Smooth muscle cell (in vitro differentiated cells): ENCODE measurements around the gene DUS1L. TPM values are rescaled to one million over a fixed set of nuclear protein-coding genes. Genes with fewer than 3 reads are reported as not detected.

ENCODE experiments used
- DNase-seq: peaks from one replicate; lab custom pipeline; 2025; ENCODE audit not compliant: unreplicated experiment; lab: John Stamatoyannopoulos, UW
- H2AFZ ChIP-seq: fragments of 200-600 bp; sonication (generic); 2 replicates; pipeline ENCODE4 v1.6.0; 2016; ENCODE audit warnings: antibody characterized with exemption, low read depth, mild to moderate bottlenecking
- H3F3A ChIP-seq: fragments of 200-600 bp; sonication (generic); 2 replicates; pipeline ENCODE4 v1.6.0; 2017; ENCODE audit warnings: antibody characterized with exemption, low read depth
- H3K27ac ChIP-seq: fragments of 200-600 bp; sonication (generic); 2 replicates; pipeline ENCODE4 v1.5.1; 2016; ENCODE audit warnings: low read depth, mild to moderate bottlenecking
- H3K27me3 ChIP-seq: fragments of 200-600 bp; sonication (generic); 2 replicates; pipeline ENCODE4 v1.6.1; 2016; ENCODE audit warnings: low read depth, mild to moderate bottlenecking
- H3K36me3 ChIP-seq: fragments of 200-600 bp; sonication (generic); 2 replicates; pipeline ENCODE4 v1.5.1; 2016; ENCODE audit warnings: low read depth
- H3K4me1 ChIP-seq: fragments of 200-600 bp; sonication (generic); 2 replicates; pipeline ENCODE4 v1.5.1; 2016; ENCODE audit warnings: low read depth
- H3K4me2 ChIP-seq: fragments of 200-600 bp; sonication (generic); 2 replicates; pipeline ENCODE4 v1.6.0; 2016; ENCODE audit warnings: mild to moderate bottlenecking
- H3K4me3 ChIP-seq: fragments of 200-600 bp; sonication (generic); 2 replicates; pipeline ENCODE4 v1.5.1; 2016; ENCODE audit warnings: mild to moderate bottlenecking
- H3K79me2 ChIP-seq: fragments of 200-600 bp; sonication (generic); 2 replicates; pipeline ENCODE4 v1.6.0; 2016; ENCODE audit warnings: low read depth, mild to moderate bottlenecking
- H3K9ac ChIP-seq: fragments of 200-600 bp; sonication (generic); 2 replicates; pipeline ENCODE4 v1.6.0; 2016; ENCODE audit warnings: low read depth
- H3K9me3 ChIP-seq: fragments of 200-600 bp; sonication (generic); replicated peaks from 2 replicates; pipeline ENCODE4 v1.5.1; 2016; ENCODE audit warnings: low read depth
- H4K20me1 ChIP-seq: fragments of 200-600 bp; sonication (generic); 2 replicates; pipeline ENCODE4 v1.6.0; 2016; ENCODE audit warnings: low read depth
- CTCF ChIP-seq: fragments of 200-600 bp; sonication (generic); IDR thresholded peaks from 2 replicates; pipeline ENCODE4 v1.5.1; 2017; ENCODE audit warnings: borderline replicate concordance, mild to moderate bottlenecking, antibody characterized with exemption; ENCODE audit not compliant: insufficient read depth, poor library complexity, severe bottlenecking
- WGBS: methylation state at CpG from one replicate; pipeline ENCODE4 v1.1.7; 2016; ENCODE audit warnings: low lambda C conversion rate; 5-methylcytosine and 5-hydroxymethylcytosine counted together
- polyA plus RNA-seq: library from polyadenylated mRNA; unstranded; fragments of >200 nt; fragmentation: Nextera tagmentation; extraction: Ambion mirVana; gene quantifications from 2 replicates; pipeline ENCODE4 v1.2.1, GENCODE V29; 2016
- total RNA-seq: library from RNA; depleted of rRNA; stranded (reverse); fragments of >200 nt; gene quantifications from 2 replicates; pipeline ENCODE4 v1.2.3, GENCODE V29; 2014

Gene DUS1L
- total and polyA plus RNA-seq, 2 experiments from 2014 or later: 49.4 to 125 TPM

- over 99% methylated on average over 31 of the region's 55 CpGs for WGBS
- Histone ChIP-seq H3K27ac (no peak overlapping the region), H3K4me1 (no peaks in the 10 kb centered on the region), H3K9me3 (no peaks in the 10 kb centered on the region), H3K36me3 (no peaks in the 10 kb centered on the region), H3F3A (no peaks in the 10 kb centered on the region), H3K4me2 (no peak overlapping the region), H3K79me2 (no peaks in the 10 kb centered on the region), H2AFZ (no peak overlapping the region), H3K27me3 (no peaks in the 10 kb centered on the region), H4K20me1 (peaks cover 61% of the 10 kb centered on the region), H3K4me3 (no peak overlapping the region), H3K9ac (no peak overlapping the region)
- DNase-seq: no peak
- TF ChIP-seq CTCF: no peak
These were observed 18.1 kb upstream of the DUS1L start for GRCh38 chr17:82083533-82084359.

GRCh38 chr17:82083009-82083408, 17.4 kb upstream of the DUS1L start:
- DNase-seq: no peak
- H4K20me1 ChIP-seq: peaks cover 55% of the 10 kb centered on the region
- no peak overlapping the region for H3K27ac ChIP-seq
- no peaks in the 10 kb centered on the region for H3K79me2 ChIP-seq
- no peaks in the 10 kb centered on the region for H3K4me1 ChIP-seq
- no peak overlapping the region for H3K9ac ChIP-seq
- H3K36me3 ChIP-seq: no peaks in the 10 kb centered on the region
- H3K27me3 ChIP-seq: no peaks in the 10 kb centered on the region
- no peak overlapping the region for H3K4me2 ChIP-seq
- no peaks in the 10 kb centered on the region for H3F3A ChIP-seq
- no peak for TF ChIP-seq CTCF
- 97% methylated on average over 24 of the region's 24 CpGs for WGBS
- no peak overlapping the region for H3K4me3 ChIP-seq
- H2AFZ ChIP-seq: no peak overlapping the region
- no peaks in the 10 kb centered on the region for H3K9me3 ChIP-seq

DNA sequence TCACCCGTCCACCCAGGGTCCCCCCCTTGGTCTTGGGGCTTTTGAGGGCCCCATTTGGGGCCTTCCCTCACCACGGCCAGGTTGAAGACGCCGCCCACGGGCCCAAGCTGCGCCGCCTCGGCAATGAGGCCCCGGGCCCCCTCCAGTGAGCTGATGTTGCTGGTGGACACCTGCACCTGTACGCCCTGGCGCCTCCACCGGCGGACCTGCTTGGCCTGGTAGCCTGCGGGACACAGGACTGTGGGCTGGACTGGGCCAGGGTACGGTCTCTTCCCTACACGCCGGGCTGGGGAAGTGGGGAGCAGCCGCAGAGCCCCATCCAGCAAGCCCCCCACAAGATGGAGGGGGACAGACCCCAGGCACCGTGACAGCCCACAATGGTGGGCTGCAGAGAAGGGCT, 16.9 kb upstream of the DUS1L start:
- Histone ChIP-seq H3K4me2 (no peak overlapping the region), H3K4me3 (no peak overlapping the region), H3K27me3 (no peaks in the 10 kb centered on the region), H4K20me1 (peaks cover 50% of the 10 kb centered on the region), H3K27ac (no peak overlapping the region), H3F3A (no peaks in the 10 kb centered on the region), H3K9me3 (no peaks in the 10 kb centered on the region), H3K4me1 (no peaks in the 10 kb centered on the region), H3K9ac (no peak overlapping the region), H3K36me3 (no peaks in the 10 kb centered on the region), H2AFZ (no peak overlapping the region), H3K79me2 (no peaks in the 10 kb centered on the region)
- DNase-seq: no peak
- TF ChIP-seq CTCF: no peak
- 96% methylated on average over 19 of the region's 19 CpGs for WGBS

- no peaks in the 10 kb centered on the region for H3F3A ChIP-seq
- H3K9ac ChIP-seq: no peak overlapping the region
- H4K20me1 ChIP-seq: peaks cover 46% of the 10 kb centered on the region
- H3K4me2 ChIP-seq: no peak overlapping the region
- DNase-seq: no peak
- no peaks in the 10 kb centered on the region for H3K27me3 ChIP-seq
- no peaks in the 10 kb centered on the region for H3K36me3 ChIP-seq
- no peaks in the 10 kb centered on the region for H3K79me2 ChIP-seq
- WGBS: 95% methylated on average over 21 of the region's 22 CpGs
- no peak for TF ChIP-seq CTCF
- no peak overlapping the region for H3K27ac ChIP-seq
- H3K9me3 ChIP-seq: no peaks in the 10 kb centered on the region
- H3K4me1 ChIP-seq: no peaks in the 10 kb centered on the region
- H3K4me3 ChIP-seq: no peak overlapping the region
- H2AFZ ChIP-seq: no peak overlapping the region
These were observed 16.4 kb upstream of the DUS1L start for GRCh38 chr17:82081966-82082365.
